Measurements from ENCODE around the gene KLK13. TPM values are rescaled to one million over a fixed set of nuclear protein-coding genes. Genes with fewer than 3 reads are reported as not detected.

Gene KLK13
- total RNA-seq, 1 donor from 2014 or later = 4.8 TPM

- DNase-seq = no peak
Observed at GRCh38 chr19:51091895-51092873, 27.3 kb upstream of the KLK13 start.

GRCh38 chr19:51091126-51091525 is 26.2 kb upstream of the KLK13 start:
- DNase-seq = no peak

- no peak for DNase-seq
Observed at GRCh38 chr19:51090471-51090870, 25.6 kb upstream of the KLK13 start.

GRCh38 chr19:51089786-51090185 is 24.9 kb upstream of the KLK13 start:
- DNase-seq = no peak

- no peak for DNase-seq
Observed at GRCh38 chr19:51086153-51086850, 21.4 kb upstream of the KLK13 start.

GRCh38 chr19:51084505-51084904 is 19.6 kb upstream of the KLK13 start:
- DNase-seq = no peak

GRCh38 chr19:51083783-51084182 is 18.9 kb upstream of the KLK13 start:
- DNase-seq = no peak

- no peak for DNase-seq
Observed at GRCh38 chr19:51083181-51083580, 18.3 kb upstream of the KLK13 start.

GRCh38 chr19:51082611-51083010 is 17.7 kb upstream of the KLK13 start, which contains the start of gene KLK14:
Gene KLK14 (minus strand): TSS chr19:51082887. CDS start chr19:51082614, 273 bp downstream.
- DNase-seq = no peak

GRCh38 chr19:51081476-51081875 is 16.6 kb upstream of the KLK13 start:
- DNase-seq = no peak

GRCh38 chr19:51079481-51080110 is 14.7 kb upstream of the KLK13 start:
- DNase-seq = no peak

GRCh38 chr19:51078731-51079130 is 13.8 kb upstream of the KLK13 start:
- DNase-seq = no peak

- DNase-seq = no peak
Observed at GRCh38 chr19:51078104-51078503, 13.2 kb upstream of the KLK13 start.

- no peak for DNase-seq
Observed at GRCh38 chr19:51076631-51077213, 11.8 kb upstream of the KLK13 start.

- no peak for DNase-seq
Observed at GRCh38 chr19:51075998-51076397, 11.1 kb upstream of the KLK13 start.

GRCh38 chr19:51071095-51071405 is 6.2 kb upstream of the KLK13 start:
- DNase-seq = no peak

- DNase-seq = no peak
Observed at GRCh38 chr19:51070334-51071094, 5.6 kb upstream of the KLK13 start.

GRCh38 chr19:51066393-51067186 is 1.7 kb upstream of the KLK13 start:
- no peak for DNase-seq

GRCh38 chr19:51065221-51065960 is 499 bp upstream of the KLK13 start:
- DNase-seq = no peak

- no peak for DNase-seq
Observed at GRCh38 chr19:51063664-51064063, 1.2 kb downstream of the KLK13 start.

Measured in tongue (tissue), 2 donors.